Activated T-cell treated with anti-CD3 and anti-CD28 coated beads for 1 hour (primary cell): ENCODE results near the gene USP46.

Source experiments
- DNase-seq: peaks from one replicate; pipeline ENCODE4 v3.0.0-alpha.2; 2020; ENCODE audit warnings: low read depth

Gene USP46, protein sequence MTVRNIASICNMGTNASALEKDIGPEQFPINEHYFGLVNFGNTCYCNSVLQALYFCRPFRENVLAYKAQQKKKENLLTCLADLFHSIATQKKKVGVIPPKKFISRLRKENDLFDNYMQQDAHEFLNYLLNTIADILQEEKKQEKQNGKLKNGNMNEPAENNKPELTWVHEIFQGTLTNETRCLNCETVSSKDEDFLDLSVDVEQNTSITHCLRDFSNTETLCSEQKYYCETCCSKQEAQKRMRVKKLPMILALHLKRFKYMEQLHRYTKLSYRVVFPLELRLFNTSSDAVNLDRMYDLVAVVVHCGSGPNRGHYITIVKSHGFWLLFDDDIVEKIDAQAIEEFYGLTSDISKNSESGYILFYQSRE

DNA sequence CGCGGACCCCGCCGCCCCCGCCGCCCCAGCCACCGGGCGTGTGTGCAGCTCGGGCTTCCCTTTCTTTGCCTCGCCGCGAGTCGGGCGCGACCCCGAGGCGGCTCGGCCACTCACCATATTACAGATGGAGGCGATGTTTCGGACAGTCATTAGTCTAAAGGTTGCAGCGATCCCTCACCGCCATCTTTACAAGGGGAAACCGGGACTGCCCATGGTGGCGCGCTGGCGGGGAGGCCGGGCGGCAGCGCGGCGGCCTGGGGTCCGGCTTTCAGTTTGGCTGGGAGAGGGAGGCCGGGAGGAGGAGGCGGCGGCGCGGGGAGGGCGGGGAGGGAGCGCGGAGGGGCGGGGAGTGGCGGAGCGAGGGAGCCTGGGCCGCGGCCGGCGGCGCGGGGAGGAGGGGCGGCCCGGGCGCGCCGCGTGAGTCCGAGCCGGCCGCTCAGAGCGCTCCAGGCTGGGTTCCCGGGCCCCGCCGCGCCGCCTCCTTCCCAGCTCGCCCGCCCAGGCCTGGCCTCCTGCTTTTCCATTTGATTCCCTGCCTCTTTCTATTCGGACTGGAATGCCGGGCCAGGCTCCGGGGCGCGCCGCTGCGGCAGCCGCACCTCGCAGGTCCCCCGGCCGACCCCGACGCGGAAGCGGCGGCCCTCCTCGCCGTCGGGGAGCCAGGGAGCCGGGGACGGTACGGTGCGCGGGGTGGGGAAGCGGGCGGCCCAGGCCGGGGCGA is at the start of gene USP46:
TSS of gene USP46 (minus strand) at position 301 of the 721 bp plus-strand sequence. CDS start at position 150, 151 bp downstream.
- DNase-seq, result peak; percentile 31

DNA sequence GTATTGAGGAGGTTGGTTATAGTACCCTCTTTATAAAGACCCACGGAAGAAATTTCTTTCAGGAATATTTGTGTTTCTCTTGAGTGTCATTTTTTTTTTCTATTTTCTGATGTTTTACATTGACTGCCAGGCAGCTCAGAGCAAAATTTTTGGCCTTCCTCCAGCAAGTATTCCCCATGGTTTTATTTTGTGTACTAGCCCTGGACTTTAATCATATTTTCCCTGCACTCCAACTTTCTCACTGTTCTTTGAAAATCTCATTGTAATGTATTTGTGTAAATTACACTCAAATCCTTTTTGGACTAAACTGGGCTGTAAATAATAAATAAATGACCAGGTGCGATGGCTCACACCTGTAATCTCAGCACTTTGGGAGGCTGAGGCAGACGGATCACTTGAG is 45.6 kb upstream of the USP46 start:
- no peak for DNase-seq

DNA sequence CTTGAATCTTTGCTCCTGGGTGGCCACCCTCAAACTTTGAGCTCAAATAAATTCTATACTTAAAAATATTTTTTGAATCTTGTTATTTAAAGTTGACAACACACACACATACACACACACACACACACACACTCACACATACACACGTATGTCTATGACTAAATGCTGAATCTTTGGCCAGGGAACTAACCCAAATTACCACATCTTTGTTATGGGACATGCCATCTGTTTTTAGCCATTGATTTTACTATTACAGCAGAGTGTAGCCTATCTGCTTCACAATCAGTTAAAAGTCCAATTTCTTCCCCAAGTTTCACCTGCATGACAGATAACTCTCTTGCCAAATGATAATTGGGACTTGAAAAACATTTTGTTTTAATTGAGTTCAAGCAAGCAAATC is 45.0 kb upstream of the USP46 start:
- DNase-seq, result no peak

DNA sequence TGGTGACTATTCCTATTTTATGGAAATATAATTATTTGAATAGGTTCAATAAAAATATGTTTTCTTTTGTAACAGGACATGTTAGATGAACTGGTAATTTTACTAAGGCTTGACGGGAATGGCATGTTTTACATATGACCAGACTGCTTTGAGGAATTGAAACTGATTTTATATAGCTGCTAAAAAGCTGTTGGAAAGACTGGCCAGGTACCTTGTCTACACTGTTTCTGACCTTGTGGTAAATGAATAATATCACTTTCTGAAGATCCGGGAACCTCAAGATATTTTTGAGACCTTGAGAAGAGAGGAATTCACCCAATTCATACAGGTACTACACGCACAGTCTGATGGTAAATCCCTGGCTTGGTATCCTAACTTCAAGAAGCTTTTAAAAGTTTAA is 42.1 kb upstream of the USP46 start:
- DNase-seq, result no peak

DNA sequence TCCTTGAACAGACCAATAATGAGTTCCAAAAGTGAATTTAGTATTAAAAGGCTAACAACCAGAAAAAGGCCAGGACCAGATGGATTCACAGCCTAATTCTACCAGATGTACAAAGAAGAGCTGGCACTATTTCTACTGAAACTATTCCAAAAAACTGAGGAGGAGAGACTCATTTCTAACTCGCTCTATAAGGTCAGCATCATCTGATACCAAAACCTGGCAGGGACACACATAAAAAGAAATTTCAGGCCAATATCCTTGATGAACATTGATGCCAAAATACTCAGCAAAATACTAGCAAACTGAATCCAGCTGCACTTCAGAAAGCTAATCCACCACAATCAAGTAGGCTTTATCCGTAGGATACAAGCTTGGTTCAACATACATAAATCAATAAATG is 35.8 kb upstream of the USP46 start:
- no peak for DNase-seq

DNA sequence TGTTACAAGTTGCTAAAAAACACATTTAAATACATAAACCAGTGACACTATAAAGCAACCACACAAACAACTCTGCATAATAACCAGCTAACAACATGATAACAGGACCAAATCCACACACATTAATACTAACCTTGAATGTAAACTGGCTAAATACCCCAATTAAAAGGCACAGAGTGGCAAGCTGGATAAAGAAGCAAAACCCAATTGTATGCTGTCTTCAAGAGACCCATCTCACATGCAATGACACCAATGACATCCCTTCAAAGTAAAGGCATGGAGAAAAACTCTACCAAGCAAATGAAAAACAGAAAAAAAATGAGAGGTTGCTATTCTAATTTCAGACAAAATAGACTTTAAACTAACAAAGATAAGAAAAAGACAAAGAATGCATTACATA is 34.4 kb upstream of the USP46 start:
- DNase-seq, result no peak

DNA sequence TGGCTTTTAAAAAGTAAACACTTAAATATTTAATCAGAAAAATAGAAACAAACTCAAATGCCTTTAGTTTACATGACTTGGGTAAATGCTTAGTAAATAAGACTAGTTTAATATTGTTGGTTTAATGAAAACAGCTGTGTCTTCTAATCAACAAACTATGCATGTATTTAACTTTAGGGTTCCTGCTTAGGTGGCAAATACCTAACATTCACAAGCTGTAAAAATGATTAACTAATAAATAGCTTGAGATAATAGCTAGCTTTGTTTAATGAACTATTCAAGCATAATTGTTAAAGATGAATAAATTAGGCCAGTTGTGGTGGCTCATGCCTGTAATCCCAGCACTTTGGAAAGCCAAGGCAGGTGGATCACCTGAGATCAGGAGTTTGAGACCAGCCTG is 30.0 kb upstream of the USP46 start:
- no peak for DNase-seq

DNA sequence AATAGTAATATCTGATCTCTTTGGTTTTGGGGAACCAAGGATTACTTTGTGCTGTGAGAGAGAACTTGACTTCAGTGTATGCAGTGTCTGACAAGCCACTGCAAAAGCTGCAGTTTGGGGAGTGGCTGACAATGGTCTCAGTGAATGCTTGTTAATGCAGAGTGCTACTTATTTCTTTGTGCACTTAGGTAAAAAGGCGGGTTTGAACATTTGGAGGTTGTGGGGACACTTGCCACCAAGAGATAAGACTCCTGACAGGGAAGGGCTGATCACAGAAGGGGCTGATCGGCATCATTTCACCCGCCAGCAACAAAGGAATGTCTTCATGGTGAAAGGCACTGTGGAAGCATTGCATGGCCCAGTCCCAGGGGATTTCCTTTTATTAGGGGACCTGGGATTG is 28.6 kb upstream of the USP46 start:
- DNase-seq, result no peak

DNA sequence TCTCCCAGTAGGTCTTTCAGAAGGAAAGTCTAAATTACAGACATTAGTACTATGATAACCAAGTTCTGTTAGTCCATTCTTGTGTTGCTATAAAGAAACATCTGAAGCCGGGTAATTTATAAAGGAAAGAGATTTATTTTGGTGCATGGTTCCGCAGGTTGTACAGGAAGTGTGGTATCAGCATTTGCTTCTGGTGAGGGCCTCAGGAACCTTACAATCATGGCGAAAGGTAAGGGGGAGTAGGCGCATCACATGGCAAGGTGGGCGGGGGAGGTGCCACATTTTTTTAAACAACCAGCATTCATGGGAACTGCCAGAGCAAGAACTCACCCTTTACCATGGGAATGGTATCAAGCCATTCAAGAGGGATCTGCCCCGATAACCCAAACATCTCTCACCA is 26.2 kb upstream of the USP46 start:
- no peak for DNase-seq

DNA sequence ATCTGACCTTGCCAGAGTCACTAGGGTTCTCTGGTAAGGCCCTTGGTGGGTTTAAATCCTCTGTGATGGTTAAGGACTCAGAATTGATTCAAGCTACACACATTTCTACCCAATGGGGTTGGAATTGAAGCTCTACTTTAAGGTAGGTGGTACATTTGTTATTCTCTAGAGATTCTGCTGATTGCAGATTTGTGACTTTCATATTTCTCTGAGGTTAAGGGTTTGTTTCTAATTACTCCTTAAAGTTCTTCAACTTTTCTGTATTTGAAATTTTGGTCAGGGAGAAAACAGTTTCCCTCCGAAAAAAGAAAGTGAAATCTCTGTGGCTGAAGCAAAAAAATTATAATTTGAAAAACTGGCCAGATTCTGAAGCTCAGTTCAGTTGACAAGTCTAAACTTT is 25.8 kb upstream of the USP46 start:
- DNase-seq, result no peak

DNA sequence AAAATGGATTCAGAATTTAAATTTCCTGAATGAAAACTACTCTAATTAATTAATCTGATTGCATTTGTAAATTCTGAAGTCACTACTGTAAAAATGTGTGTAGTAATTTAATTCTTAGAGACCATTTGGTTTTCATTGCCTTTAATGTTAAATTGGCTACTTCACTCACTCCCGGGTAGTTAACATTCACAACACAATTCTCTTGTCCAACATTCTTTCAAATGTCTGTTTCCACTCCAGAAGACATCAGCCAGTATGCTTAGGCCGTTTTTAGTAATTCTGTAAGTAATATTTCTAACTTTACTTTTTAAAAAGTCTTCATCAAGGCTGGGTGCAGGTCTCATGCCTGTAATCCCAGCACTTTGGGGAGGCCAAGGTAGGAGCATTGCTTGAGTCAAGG is 21.3 kb upstream of the USP46 start:
- DNase-seq, result no peak

DNA sequence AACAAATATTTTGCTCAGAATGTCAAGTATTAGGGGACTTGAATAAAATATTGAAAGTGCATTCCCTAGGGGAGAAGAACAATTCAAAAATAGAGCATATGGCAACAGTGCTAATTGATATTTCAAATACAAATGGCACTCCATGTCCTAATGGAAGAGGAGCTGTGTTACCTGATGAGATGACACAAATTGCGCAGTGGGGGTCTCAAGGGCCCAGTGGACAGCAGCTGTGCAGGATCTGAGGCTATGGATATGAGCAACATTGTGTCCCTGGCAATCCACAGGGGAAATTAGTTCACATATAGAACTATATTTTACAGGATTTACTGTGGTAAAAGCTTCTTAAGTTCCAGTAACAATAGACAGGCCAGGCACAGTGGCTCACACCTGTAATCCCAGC is 17.4 kb upstream of the USP46 start:
- DNase-seq, result no peak

DNA sequence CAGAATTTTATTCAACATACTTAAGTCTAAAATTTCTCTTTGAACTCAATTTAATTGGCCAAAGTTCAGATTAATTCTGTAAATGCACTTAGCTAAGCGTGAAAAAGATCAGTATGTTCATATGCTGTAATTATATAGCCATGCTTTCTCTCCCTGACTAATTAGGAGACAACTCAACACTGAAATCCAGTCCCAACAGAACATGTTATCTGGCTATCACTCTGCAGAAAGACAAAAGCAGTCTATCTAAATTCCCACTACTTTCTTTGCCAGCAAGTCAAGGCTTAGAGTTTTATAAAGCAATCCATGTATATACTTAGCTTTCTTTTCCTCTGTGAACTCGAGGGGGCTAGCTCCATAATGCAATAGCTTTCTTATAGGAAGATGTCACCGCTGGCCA is 16.0 kb upstream of the USP46 start:
- no peak for DNase-seq

DNA sequence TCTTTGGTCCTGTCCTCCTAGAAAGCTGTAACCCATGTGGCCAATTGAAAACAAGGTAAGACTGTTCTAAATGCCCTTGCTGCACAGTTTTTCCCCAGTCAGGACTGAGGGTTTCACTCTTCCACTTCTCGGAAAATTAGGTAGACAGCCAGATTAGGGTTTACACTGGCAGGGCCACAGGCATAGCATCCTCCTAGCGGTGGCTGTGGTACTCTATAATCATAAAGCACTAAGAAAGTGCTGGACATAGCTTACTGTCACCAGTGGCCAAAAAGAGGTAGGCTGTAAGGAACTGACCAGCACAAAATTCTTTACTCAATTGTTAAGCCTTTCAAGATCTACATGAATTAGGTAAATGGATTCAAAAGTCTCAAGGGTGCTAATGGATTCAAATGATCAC is 11.6 kb upstream of the USP46 start:
- DNase-seq, result no peak

DNA sequence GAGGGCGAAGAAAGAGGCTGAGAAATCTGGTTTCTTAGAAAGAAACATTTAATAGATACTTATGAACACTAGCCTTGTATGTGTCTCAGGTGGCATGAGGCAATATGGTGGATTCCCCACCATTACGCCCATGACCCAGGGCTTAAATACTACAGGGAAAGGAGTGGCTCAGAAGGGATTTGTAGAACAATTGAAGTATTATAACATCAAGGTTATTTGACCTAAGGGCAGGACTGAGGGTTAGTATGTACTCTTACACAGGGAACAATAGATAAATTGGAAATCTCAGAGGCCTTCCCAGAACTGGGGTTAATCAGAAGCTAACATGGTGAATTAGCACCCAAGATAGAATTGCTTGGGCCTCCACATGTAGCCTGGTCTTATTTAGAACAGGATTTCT is 11.0 kb upstream of the USP46 start:
- DNase-seq, result no peak

DNA sequence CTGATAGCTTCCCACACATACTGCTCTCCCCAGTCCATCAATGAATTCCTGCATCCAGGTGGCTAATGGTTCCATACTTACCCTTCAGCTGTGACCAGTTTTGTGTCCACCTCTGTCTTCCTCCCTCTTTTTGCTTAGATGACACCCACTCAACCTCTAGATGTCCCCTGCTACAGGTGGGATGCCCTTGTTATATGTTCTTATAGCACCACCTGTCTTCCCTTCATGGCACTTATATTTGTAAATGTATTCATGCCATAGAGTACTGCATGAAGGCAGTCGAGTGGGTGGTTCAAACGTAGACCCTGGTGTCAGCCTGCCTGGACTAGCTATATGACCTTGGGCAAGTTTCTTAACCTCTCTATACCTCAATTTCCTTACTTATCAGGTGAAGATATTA is 6.5 kb upstream of the USP46 start:
- DNase-seq, result no peak

DNA sequence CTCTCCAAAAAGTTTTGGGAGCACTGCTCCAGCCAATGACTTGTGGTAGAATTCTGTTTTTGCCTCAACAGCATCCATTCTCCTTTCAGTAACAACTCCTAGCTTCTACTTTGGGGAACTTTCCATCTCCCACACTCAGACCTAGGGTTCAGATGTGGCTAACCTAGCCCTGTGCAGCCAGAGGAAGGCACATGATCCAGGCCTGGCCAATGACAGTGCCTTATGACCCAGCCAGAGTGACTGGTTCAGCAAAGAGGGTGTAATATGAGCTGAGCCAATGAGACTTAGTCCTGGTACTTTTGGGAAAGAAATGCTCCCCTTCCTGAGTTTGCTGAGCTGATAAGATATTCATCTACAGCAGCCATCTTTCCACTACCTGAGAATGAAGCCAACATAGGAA is 5.4 kb upstream of the USP46 start:
- DNase-seq, result no peak

DNA sequence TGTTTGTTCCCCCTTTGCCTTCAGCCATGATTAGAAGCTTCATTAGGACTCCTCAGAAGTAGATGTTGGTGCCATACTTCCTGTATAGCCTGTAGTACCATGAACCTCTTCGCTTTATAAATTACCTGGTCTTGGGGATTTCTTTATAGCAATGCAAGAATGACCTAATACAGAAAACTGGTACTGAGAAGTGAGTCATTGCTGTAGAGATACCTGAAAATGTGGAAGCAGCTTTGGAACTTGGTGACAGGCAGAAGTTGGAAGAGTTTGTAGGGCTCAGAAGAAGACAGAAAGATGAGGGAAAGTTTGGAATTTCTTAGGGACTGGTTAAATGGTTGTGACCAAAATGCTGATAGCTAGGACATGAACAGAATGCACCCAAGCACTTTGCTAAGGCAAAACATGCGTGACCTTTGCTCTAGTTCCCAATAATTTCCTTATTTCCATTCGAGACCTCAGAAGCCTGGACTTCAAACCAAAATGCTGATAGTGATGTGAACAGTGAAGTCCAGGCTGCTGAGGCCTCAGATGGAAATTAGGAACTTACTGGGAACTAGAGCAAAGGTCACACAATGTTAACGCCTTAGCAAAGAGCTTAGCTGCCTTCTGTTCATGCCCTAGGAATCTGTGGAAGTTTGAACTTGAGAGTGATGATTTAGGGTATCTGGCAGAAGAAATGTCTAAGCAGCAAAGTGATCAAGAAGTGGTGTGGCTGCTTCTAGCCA is 3.0 kb upstream of the USP46 start:
- DNase-seq, result no peak

DNA sequence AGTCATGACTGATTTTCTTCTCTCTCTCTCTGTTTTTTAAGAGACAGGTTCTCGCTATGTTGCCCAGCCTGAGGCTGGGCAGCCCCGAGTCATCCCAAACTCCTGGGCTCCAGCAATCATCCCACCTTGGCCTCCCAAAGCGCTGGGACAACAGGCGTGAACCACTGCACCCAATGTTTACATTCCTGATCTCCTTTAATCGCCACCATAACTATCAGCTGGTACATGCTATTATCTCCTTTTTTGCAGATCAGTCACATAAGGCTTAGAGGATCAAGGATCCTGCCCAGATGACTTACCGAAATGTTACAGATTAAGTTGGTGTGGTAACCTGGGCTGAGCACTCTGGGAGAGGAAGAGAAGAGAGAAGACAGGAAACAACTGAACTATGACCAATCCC is 1.5 kb upstream of the USP46 start:
- DNase-seq, result no peak

DNA sequence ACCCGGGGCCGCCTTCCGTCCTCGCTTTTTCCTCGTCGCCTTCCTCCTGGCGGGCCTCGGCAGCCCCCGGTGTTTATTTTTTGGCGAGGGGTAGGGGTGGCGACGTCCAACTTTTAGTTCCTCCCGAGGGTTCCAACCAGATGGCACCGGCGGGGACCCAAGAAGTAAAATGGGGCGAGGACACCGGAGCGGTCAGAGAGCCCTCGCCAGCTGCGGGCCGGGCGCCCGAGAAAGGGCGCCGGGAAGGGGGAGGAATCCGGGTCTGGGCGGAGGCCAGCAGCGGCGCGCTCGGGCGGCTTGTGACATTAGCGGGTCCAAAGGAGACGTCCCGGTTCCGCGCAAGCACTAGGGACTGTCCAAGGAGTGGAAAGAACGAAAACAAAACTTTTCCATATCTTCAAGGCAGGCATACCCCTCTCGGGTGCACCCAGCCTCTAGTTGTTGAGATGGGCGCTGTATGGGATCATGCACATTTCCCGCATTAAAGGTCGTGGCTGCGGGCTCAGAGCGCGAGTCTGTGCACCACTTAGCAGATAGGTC is 691 bp upstream of the USP46 start:
- no peak for DNase-seq

DNA sequence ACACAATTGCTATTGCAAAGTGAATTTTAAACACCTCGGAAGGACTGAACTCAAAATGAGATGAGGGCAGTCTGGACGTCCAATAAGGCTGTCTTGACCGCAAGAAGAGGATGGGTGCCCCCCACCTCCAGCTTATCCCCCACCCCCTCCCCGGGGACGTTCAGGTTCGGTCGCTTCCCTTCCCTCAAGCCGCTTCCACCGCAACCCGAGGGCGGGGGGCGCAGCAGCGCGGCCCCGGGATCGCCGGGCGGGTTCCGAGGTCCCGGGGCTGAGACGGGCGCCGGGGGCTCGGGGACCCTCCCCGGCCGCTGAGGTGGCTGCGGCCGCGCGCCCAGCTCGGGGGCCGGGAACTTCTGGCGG is 480 bp downstream of the USP46 start:
- DNase-seq, result no peak

DNA sequence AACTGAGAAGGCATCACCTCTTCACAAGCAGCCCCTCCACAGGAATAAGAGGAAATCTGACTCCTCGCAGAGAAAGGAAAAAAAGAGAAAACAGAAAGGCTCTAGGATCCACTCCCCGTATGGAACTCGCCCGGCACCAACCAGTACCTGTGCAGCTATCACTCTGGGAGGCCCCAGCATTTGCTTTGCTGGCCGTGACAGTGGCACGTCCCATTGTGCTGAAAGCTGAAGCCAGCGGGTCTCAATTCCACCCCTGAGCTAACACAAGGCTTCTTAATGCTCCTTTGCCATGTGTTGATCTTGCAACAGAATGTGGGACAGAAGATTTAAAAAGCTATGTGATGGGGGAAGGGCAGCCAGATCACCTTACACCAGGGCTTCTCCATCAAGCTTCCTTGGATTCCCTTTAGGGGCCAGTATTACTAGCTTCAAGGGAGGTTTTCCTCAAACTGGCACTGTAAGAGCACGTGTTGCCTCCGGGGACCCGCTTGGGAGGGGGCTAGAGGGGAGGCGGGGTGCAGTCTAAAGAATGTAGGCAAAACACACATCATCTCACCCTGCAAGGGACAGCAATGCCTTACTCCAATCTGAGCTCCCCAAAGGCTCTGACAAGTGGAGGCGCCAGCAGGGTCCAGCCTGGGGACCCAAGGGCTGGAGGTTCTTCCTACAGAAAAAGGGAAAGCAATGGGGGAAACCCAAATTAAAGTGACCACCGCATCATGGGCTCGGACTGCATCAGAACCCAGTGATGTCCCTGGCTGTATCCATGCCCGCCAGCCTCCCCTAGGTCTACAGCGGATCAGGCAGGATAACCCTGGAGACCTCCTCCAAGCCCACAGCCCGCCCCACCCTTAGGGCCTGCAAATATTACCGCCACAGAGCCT is 1.2 kb downstream of the USP46 start:
- no peak for DNase-seq
